NCI-H1105 (cell line): ENCODE results near the gene SLC5A9.
A peak's percentile ranks its signal among the peaks of the same experiment; 100 is the strongest.
"Not testable (repeated sequence)": the region's sequence is repeated elsewhere in the genome, so short reads cannot be mapped to it uniquely, and the experiment has no call there.

Source experiments
- DNase-seq: peaks from one replicate; lab custom pipeline; 2025; lab: John Stamatoyannopoulos, UW

SLC5A9 gene

GRCh38 chr1:48222501-48223242 lies at the start of gene SLC5A9:
SLC5A9 (plus strand) TSS chr1:48222716; CDS start chr1:48222737, 21 bp downstream.
- DNase-seq = no peak

DNA sequence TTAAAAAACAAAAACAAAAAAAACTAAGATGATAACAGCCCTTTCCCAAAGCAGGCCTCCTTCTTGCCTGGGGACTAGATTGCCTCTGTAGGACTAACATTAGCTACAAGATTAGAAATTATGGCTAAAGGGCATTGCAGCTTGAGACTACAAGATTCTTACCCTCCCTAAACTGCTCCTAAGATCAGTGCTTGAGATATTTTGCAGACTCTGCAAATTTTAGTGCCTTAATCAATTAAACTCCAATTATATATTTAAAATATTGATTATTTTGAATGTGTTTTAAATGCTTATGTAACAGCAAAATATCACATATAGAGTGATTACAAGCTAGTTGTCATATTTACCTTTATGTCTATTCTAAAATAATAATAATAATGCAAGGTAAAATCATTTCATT lies 47.4 kb upstream of the SLC5A9 start:
- no peak for DNase-seq

DNA sequence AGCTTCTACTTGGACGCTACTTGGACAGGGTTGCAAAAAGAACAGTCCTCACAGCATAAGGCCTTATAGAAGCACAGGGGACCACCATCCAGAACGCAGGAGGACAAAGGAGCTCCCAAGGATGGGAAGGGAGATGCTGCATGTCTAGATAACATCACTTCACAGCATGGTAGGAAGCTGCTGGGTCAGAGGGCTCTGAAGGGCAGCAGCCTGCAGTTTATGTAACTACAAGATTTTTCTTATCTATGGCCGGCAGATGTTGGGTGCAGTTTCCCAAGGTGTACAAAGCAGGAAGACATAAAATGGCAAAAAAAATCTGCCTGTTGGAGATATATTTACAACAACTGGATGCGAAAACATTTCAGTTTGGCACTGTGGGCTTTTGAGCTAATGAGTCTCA lies 45.3 kb upstream of the SLC5A9 start:
- no peak for DNase-seq

DNA sequence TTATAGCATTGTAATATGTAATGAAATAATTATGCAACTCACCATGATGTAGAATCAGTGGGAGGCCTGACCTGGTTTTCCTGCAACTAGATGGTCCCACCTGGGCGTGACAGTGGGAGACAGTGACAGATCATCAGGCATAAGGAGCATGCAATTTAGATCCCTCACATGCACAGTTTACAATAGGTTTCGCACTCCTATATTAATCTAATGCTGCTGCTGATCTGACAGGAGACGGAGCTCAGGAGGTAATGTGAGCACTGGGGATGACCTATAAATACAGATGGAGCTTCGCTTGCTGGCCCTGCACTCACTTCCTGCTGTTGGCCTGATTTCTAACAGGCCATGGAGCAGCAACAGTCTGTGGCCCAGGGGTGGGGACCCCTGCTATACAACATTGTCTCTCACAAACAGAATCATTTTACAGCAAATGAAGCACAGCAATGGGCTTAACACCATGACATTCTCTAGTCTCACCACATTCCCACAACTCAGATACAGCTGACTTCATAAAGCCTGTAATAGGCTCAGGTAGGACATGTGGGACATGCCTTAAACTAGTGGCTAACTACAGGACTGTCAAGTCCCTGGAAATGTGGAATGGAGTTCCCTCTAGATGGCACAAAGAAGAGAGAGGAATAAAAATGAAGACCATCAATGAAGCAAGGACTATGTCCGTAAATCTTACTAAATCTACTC lies 40.7 kb upstream of the SLC5A9 start:
- DNase-seq = no peak

DNA sequence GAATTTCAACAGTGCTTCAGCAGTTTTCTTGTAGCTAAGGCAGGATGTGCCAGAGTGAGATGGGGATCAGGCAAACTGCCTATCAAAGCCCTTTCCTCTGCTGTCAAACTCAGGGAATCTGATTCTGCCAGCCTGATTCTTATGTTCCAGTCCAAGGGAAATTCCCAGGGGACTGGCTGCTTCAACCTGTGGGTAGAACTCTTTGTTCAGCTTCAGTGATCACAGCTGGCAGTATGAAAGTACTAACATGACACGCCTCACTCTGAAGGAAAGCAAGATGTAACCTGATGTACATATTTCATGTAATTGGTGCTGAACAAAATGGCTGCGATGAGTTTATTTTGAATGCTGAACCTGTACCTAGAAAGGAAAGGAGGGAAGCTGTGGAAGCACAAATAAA lies 40.1 kb upstream of the SLC5A9 start:
- peak; percentile 95 for DNase-seq

GRCh38 chr1:48186306-48186839 lies 36.1 kb upstream of the SLC5A9 start:
- no peak for DNase-seq

DNA sequence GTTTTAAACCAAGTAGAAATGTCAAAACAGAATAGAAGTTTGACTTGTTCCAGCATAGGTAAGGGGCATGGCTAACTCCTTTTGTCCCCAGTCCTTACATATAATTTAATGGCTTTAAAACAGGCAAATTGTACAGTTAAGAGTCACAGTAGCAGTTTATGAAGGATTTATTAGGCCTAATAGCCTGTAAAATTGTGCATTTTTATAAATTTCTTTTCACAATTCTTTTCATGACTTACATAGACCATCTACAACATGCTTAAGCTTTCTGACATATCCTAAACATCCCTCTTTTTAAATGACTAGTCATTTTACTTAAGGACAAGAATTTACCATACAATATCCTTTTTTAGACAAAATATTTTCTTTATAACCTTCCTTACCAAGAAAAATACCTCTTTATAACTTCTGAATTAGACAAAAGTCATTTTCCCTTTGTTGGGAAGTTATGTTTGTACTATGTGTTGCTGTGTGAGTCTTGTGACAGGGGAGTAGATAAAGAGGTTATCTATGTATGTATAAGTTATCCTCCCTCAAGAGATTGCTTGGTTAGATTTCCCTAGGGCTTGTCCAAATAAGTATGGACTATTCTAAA lies 34.5 kb upstream of the SLC5A9 start:
- DNase-seq = no peak

- no peak for DNase-seq
These were observed 31.6 kb upstream of the SLC5A9 start for GRCh38 chr1:48190881-48191280.

GRCh38 chr1:48194801-48195200 lies 27.7 kb upstream of the SLC5A9 start:
- DNase-seq = no peak

- DNase-seq = no peak
These were observed 26.3 kb upstream of the SLC5A9 start for GRCh38 chr1:48196237-48196636.

GRCh38 chr1:48198970-48199369 lies 23.5 kb upstream of the SLC5A9 start:
- no peak for DNase-seq

- DNase-seq = no peak
These were observed 22.2 kb upstream of the SLC5A9 start for GRCh38 chr1:48200166-48200900.

GRCh38 chr1:48202030-48202752 lies 20.3 kb upstream of the SLC5A9 start:
- peak; percentile 51 for DNase-seq

DNA sequence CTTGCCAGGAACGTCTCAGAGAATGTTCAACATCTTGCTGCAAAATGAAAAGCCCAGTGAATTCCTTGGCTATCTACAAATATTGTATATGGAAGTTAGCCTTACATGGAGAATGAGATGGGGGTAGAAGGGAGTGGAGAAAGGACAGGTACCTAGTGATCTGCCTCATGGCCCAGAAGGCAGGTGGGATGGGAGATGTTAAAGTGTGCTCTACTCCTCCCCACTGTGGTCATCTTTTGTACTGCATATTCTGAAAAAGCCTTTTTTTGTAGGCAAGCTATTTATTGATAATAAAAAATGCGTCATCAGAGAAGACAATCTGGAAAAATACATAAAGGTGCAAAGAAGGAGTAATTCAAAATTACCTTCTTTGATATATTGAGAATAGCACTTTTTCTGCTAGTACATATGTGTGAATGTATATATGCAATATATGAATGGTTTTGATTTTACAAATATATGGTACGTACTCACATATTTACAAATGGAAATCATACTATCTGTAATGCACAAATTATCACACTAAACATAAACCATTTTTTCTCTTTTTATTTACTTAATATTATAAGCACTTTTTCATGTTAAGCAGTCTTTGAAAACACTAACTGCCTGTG lies 19.1 kb upstream of the SLC5A9 start:
- DNase-seq = peak; percentile 23

GRCh38 chr1:48205522-48205921 lies 17.0 kb upstream of the SLC5A9 start:
- DNase-seq = no peak

GRCh38 chr1:48206371-48206770 lies 16.1 kb upstream of the SLC5A9 start:
- no peak for DNase-seq

GRCh38 chr1:48207131-48207530 lies 15.4 kb upstream of the SLC5A9 start:
- no peak for DNase-seq

DNA sequence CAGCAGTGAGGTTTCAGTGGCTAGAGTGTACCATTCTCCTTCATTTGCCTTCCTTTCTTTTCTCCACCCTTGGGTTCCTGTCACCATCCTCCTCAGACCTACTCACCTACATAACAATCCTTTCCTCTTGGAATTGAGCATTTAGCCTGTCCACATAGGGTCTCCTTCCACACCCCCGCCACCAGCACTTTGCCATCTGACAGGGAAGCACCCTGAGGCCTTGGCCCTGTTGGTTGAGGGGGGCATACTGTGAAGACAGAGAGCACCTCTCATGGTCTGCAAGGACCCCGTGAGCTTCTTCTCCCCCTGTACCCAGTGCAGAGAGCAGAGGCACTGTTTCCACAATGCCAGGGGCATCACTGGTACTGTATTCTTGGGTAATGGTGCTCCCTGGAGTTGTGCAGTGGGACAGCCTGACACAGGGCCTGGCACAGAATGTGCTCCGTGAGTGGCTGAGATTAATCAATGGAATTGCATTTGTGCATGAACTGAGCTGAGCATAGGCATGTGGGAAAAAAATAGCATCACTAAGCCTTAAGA lies 14.9 kb upstream of the SLC5A9 start:
- DNase-seq = no peak

DNA sequence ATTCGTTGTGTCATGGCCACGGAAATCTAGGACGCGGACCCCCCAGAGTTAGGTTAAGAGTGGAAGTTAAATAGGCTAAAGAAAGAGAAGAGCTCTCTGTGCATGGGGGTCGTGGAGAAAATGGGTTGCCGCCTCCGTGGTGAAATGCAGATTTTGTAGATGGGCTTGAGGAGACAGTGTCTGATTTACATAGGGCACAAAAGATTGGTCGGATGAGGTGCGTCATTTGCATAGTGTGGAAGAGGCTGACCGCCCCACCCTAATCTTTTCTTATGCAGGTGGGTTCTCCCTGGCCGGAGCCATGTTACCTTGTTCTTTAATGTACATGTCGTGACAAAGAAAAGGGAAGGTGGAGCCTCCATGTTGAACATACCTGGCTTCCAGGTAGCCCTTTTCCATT lies 14.3 kb upstream of the SLC5A9 start:
- no peak for DNase-seq

GRCh38 chr1:48208652-48209051 lies 13.9 kb upstream of the SLC5A9 start:
- DNase-seq = no peak

GRCh38 chr1:48213462-48213861 lies 9.1 kb upstream of the SLC5A9 start:
- not testable (repeated sequence) for DNase-seq
